ENCODE measurements around the gene MTCL1. TPM values are rescaled to one million over a fixed set of nuclear protein-coding genes. Genes with fewer than 3 reads are reported as not detected.

Gene MTCL1
- total and polyA plus RNA-seq, 7 experiments from 2014 or later = 0.17 to 0.81 (median 0.61) TPM; not detected in 4

DNA sequence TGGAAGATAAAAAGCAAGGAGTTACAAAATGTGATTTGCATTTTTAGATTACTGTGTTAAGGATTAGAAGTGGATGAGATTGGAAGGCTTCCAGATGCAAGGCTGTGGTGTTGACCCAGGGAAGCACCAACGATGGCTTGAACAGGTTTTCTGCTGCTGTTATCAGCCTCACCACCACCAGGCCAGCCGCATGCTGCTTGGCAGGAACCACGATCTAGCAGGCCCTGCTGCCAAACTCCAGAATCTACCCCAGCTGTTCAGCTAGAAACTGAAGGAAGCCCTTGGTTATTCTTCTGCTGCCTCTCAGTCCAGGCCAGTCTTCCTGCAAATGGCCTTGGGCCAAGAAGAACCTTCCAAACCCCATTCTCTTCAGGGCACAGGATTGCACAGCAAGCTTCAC, 133.9 kb downstream of the MTCL1 start:
- H3K27me3 Mint-ChIP-seq = peaks cover 2 to 12% (median 5%) of the 10 kb centered on the region in 5 donors
- no peak overlapping the region for H3K4me3 Mint-ChIP-seq
- peaks cover 0 to 5% (median 0%) of the 10 kb centered on the region in 5 donors for H3K36me3 Mint-ChIP-seq
- DNase-seq (no peak), ATAC-seq (no peak)
- Histone ChIP-seq H3K4me1 (ENCODE audit: control insufficient read depth in 2 of 2, insufficient read depth in 2 of 2, low read length in 2 of 2) (no peaks in the 10 kb centered on the region), H3K4me3 (ENCODE audit: low read length) (no peak overlapping the region), H3K27me3 (ENCODE audit: control insufficient read depth in 2 of 2, insufficient read depth in 2 of 2, low read length in 2 of 2) (no peaks in the 10 kb centered on the region), H3K9me3 (ENCODE audit: control insufficient read depth in 2 of 3, low read length in 3 of 3) (no peaks in the 10 kb centered on the region), H3K36me3 (ENCODE audit: control insufficient read depth in 2 of 3, insufficient read depth in 3 of 3, low read length in 3 of 3) (no peaks in the 10 kb centered on the region), H3K27ac (ENCODE audit: low read depth, low read length) (no peak overlapping the region)
- intact Hi-C loops (cut with micrococcal nuclease) = no loop called here
- peaks cover 0 to 13% (median 5%) of the 10 kb centered on the region in 11 donors for H3K9me3 Mint-ChIP-seq
- POLR2A ChIA-PET = no interaction called here
- H3K4me1 Mint-ChIP-seq = no peaks in the 10 kb centered on the region
- CTCF ChIA-PET = interaction anchor here (0.5 kb wide), 1 partner anchor 38 kb away, joined by 3 read pairs; no protein-coding TSS in a partner anchor
- H3K27ac Mint-ChIP-seq = no peak overlapping the region

DNA sequence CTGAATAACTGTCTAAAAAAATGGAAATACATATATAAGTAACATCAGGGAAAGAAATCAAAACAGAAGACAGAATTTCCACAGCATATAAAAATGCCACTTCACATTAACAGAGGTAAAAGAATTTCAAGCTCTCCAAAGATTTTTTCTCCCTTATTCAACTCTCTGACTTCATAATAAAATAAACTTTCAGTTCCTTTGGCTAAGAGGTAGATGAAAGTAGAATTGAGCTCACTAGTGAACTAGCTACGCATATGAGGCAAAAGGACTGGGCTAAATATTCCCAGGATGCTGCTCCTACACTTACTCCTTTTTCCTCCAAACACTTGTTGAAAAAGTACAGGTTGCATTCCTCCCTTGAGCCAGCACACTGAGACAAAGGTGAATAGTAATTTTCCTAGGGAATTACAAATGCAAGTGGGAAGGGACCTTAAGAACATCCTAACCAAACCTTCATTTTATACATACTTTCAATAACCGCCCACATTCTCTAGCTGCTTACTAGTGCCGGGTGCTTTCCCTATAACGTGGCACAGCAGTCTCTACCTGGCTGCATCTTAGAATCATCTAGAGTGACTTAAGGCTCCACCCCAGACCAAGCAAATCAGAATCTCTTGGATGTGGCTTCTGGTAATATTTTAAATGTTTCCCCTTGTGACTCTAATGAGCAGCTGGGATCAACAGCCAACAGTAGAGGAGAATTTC, 136.6 kb downstream of the MTCL1 start:
- intact Hi-C loops (cut with micrococcal nuclease) = no loop called here

DNA sequence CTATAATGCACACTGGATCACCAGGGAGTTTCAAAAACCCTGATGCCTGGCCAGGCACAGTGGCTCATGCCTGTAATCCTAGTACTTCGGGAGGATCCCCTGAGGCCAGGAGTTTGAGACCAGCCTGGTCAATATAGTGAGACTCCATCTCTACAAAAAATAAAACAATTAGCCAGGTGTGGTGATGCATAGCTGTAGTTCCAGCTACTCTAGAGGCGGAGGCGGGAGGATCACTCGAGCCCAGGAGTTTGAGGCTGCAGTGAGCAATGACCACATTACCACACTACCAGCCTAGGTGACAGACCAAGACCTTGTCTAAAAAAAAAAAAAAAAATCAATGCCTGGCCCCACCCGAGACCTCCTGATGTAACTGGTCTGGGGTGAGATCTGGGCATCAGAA, 137.2 kb downstream of the MTCL1 start:
- DNase-seq (no peak), ATAC-seq (no peak)
- H3K4me3 ChIP-seq (ENCODE audit: low read length) = no peak overlapping the region
- H3K9me3 Mint-ChIP-seq = peaks cover 0 to 7% (median under 1%) of the 10 kb centered on the region in 11 donors
- no peaks in the 10 kb centered on the region for H3K4me1 ChIP-seq (ENCODE audit: control insufficient read depth in 2 of 2, insufficient read depth in 2 of 2, low read length in 2 of 2)
- H3K27ac ChIP-seq (ENCODE audit: low read depth, low read length) = no peak overlapping the region
- no peaks in the 10 kb centered on the region for H3K4me1 Mint-ChIP-seq
- H3K9me3 ChIP-seq (ENCODE audit: control insufficient read depth in 2 of 3, low read length in 3 of 3) = no peaks in the 10 kb centered on the region
- ChIA-PET POLR2A (no interaction called here), CTCF (no interaction called here)
- H3K27ac Mint-ChIP-seq = no peak overlapping the region
- H3K4me3 Mint-ChIP-seq = no peak overlapping the region
- intact Hi-C loops (cut with micrococcal nuclease) = no loop called here
- no peaks in the 10 kb centered on the region for H3K27me3 ChIP-seq (ENCODE audit: control insufficient read depth in 2 of 2, insufficient read depth in 2 of 2, low read length in 2 of 2)
- H3K27me3 Mint-ChIP-seq = peaks cover 2 to 28% (median 12%) of the 10 kb centered on the region in 5 donors
- peaks cover 0 to 5% (median 0%) of the 10 kb centered on the region in 5 donors for H3K36me3 Mint-ChIP-seq
- H3K36me3 ChIP-seq (ENCODE audit: control insufficient read depth in 2 of 3, insufficient read depth in 3 of 3, low read length in 3 of 3) = no peaks in the 10 kb centered on the region

More for the DNA sequence above, 136.6 kb downstream of the MTCL1 start:
- Histone ChIP-seq H3K27me3 (ENCODE audit: control insufficient read depth in 2 of 2, insufficient read depth in 2 of 2, low read length in 2 of 2) (no peaks in the 10 kb centered on the region), H3K36me3 (ENCODE audit: control insufficient read depth in 2 of 3, insufficient read depth in 3 of 3, low read length in 3 of 3) (no peaks in the 10 kb centered on the region), H3K4me3 (ENCODE audit: low read length) (no peak overlapping the region), H3K27ac (ENCODE audit: low read depth, low read length) (no peak overlapping the region), H3K9me3 (ENCODE audit: control insufficient read depth in 2 of 3, low read length in 3 of 3) (no peaks in the 10 kb centered on the region), H3K4me1 (ENCODE audit: control insufficient read depth in 2 of 2, insufficient read depth in 2 of 2, low read length in 2 of 2) (no peaks in the 10 kb centered on the region)
- H3K36me3 Mint-ChIP-seq = peaks cover 0 to 5% (median 0%) of the 10 kb centered on the region in 5 donors
- H3K4me1 Mint-ChIP-seq = no peaks in the 10 kb centered on the region
- DNase-seq = no peak
- CTCF ChIA-PET = no interaction called here
- ATAC-seq = no peak
- no peak overlapping the region for H3K27ac Mint-ChIP-seq
- peaks cover 0 to 11% (median 4%) of the 10 kb centered on the region in 11 donors for H3K9me3 Mint-ChIP-seq
- no peak overlapping the region for H3K4me3 Mint-ChIP-seq
- peaks cover 2 to 22% (median 7%) of the 10 kb centered on the region in 5 donors for H3K27me3 Mint-ChIP-seq
- POLR2A ChIA-PET = no interaction called here

DNA sequence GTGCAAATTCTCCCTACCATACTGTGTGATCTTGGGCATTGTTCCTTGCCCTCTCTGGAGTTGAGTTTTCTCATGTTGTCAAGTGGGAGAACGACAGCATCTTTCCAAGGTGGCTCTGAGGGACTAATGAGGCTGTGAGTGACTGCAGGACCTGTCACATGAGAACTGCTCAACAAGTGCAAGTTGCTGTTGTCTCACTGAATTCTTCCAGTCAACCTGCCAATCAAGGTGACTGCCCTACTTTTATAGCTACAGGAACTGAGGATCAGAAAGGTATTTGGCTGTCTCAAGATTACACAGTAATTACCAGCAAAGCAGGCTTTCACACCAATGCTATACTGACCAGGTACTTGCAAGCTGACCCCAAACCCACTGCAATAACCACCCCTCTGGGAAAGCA, 137.6 kb downstream of the MTCL1 start:
- Histone ChIP-seq H3K27ac (ENCODE audit: low read depth, low read length) (no peak overlapping the region), H3K27me3 (ENCODE audit: control insufficient read depth in 2 of 2, insufficient read depth in 2 of 2, low read length in 2 of 2) (no peaks in the 10 kb centered on the region), H3K4me1 (ENCODE audit: control insufficient read depth in 2 of 2, insufficient read depth in 2 of 2, low read length in 2 of 2) (no peaks in the 10 kb centered on the region), H3K4me3 (ENCODE audit: low read length) (no peak overlapping the region), H3K9me3 (ENCODE audit: control insufficient read depth in 2 of 3, low read length in 3 of 3) (no peaks in the 10 kb centered on the region), H3K36me3 (ENCODE audit: control insufficient read depth in 2 of 3, insufficient read depth in 3 of 3, low read length in 3 of 3) (no peaks in the 10 kb centered on the region)
- Mint-ChIP-seq H3K27ac (no peak overlapping the region), H3K9me3 (peaks cover 0 to 2% (median 0%) of the 10 kb centered on the region in 11 donors), H3K4me3 (no peak overlapping the region), H3K27me3 (peaks cover 2 to 28% (median 12%) of the 10 kb centered on the region in 5 donors), H3K4me1 (no peaks in the 10 kb centered on the region), H3K36me3 (peaks cover 0 to 1% (median 0%) of the 10 kb centered on the region in 5 donors)
- intact Hi-C loops (cut with micrococcal nuclease) = no loop called here
- DNase-seq (no peak), ATAC-seq (no peak)
- POLR2A ChIA-PET = no interaction called here
- CTCF ChIA-PET = no interaction called here

DNA sequence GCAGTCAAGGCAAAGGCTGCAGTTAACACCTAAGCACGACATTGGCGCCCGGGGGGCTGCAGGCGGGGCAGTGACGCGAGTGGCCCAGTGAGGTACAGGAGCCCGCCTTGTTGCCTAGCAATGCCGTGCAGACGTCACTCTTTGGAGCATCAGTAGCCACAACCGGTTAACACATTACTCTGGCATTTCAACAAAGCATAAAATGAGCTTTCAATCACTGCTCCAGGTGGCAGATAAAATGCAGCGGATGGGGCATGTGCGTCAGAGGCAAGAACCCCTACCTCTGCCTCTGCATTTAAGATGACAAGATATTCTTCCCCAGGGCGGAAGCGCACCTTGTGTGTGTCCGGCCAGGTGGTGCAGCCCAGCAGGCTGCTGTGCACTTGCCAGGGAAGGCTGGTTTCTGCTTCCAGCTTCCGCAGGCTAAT, 139.4 kb downstream of the MTCL1 start:
- no peaks in the 10 kb centered on the region for H3K36me3 ChIP-seq (ENCODE audit: control insufficient read depth in 2 of 3, insufficient read depth in 3 of 3, low read length in 3 of 3)
- no peak overlapping the region for H3K27ac Mint-ChIP-seq
- DNase-seq = peak in 1 of 9 donors; percentile 2
- no peaks in the 10 kb centered on the region for H3K36me3 Mint-ChIP-seq
- no peaks in the 10 kb centered on the region for H3K9me3 ChIP-seq (ENCODE audit: control insufficient read depth in 2 of 3, low read length in 3 of 3)
- no peaks in the 10 kb centered on the region for H3K4me1 ChIP-seq (ENCODE audit: control insufficient read depth in 2 of 2, insufficient read depth in 2 of 2, low read length in 2 of 2)
- H3K27me3 ChIP-seq (ENCODE audit: control insufficient read depth in 2 of 2, insufficient read depth in 2 of 2, low read length in 2 of 2) = no peaks in the 10 kb centered on the region
- no peak for ATAC-seq
- POLR2A ChIA-PET = no interaction called here
- H3K4me1 Mint-ChIP-seq = no peaks in the 10 kb centered on the region
- H3K4me3 Mint-ChIP-seq = no peak overlapping the region
- CTCF ChIA-PET = interaction anchor here (0.6 kb wide), 1 partner anchor 1936 kb away, joined by 3 read pairs; no protein-coding TSS in a partner anchor
- H3K4me3 ChIP-seq (ENCODE audit: low read length) = no peak overlapping the region
- H3K27ac ChIP-seq (ENCODE audit: low read depth, low read length) = no peak overlapping the region
- intact Hi-C loops (cut with micrococcal nuclease) = no loop called here
- H3K9me3 Mint-ChIP-seq = peaks cover 0 to 2% (median 0%) of the 10 kb centered on the region in 11 donors
- H3K27me3 Mint-ChIP-seq = peaks cover 5 to 38% (median 12%) of the 10 kb centered on the region in 5 donors

DNA sequence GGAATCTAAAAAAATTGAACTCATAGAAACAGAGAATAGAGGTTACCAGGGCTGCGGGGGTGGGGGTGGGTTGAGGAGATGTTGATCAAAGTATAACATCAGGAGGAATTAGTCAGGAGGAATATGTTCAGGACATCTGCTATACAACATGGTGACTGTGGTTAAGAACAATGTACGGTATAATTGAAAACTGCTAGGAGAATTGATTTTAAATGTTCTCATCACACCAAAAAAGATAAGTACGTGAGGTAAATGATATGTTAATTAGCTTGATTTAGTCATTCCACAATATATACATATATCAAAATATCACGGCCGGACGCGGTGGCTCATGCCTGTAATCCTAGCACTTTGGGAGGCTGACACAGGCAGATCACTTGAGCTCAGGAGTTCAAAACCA, 140.2 kb downstream of the MTCL1 start:
- Histone ChIP-seq H3K4me3 (ENCODE audit: low read length) (no peak overlapping the region), H3K9me3 (ENCODE audit: control insufficient read depth in 2 of 3, low read length in 3 of 3) (peaks cover 0 to 3% (median 0%) of the 10 kb centered on the region in 3 experiments), H3K27ac (ENCODE audit: low read depth, low read length) (no peak overlapping the region), H3K36me3 (ENCODE audit: control insufficient read depth in 2 of 3, insufficient read depth in 3 of 3, low read length in 3 of 3) (no peaks in the 10 kb centered on the region), H3K4me1 (ENCODE audit: control insufficient read depth in 2 of 2, insufficient read depth in 2 of 2, low read length in 2 of 2) (no peaks in the 10 kb centered on the region), H3K27me3 (ENCODE audit: control insufficient read depth in 2 of 2, insufficient read depth in 2 of 2, low read length in 2 of 2) (no peaks in the 10 kb centered on the region)
- no peak overlapping the region for H3K27ac Mint-ChIP-seq
- H3K4me1 Mint-ChIP-seq = no peaks in the 10 kb centered on the region
- H3K9me3 Mint-ChIP-seq = peaks cover 0 to 5% (median 0%) of the 10 kb centered on the region in 11 donors
- no peaks in the 10 kb centered on the region for H3K36me3 Mint-ChIP-seq
- CTCF ChIA-PET = no interaction called here
- POLR2A ChIA-PET = no interaction called here
- intact Hi-C loops (cut with micrococcal nuclease) = no loop called here
- no peak overlapping the region for H3K4me3 Mint-ChIP-seq
- peaks cover 5 to 38% (median 12%) of the 10 kb centered on the region in 5 donors for H3K27me3 Mint-ChIP-seq
- no peak for DNase-seq
- ATAC-seq = no peak

Measured in naive thymus-derived CD4-positive, alpha-beta T cell (primary cell).